HepG2 (cell line): ENCODE results near the gene CMIP. TPM values are rescaled to one million over a fixed set of nuclear protein-coding genes. Genes with fewer than 3 reads are reported as not detected.

Source experiments
- CREB1 ChIP-seq, 2 experiments: fragments of 450-650 bp in 1 of 2; IDR thresholded peaks; 2 replicates each; pipeline ENCODE4 v1.6.1; 2016 to 2017; ENCODE audit warnings: control low read depth in 1 of 2, mild to moderate bottlenecking in 1 of 2, missing compliant biosample characterization in 1 of 2, missing genetic modification characterization in 1 of 2
- FOSL2 ChIP-seq: sonication (generic); formaldehyde crosslinking; IDR thresholded peaks from 2 replicates; pipeline ENCODE4 v1.4.0; 2020; ENCODE audit warnings: missing genetic modification reagents
- KDM5A ChIP-seq: fragments of 200-600 bp; sonication (generic); IDR thresholded peaks from 2 replicates; pipeline ENCODE4 v1.7.0; 2018; ENCODE audit warnings: antibody characterized with exemption, mild to moderate bottlenecking, low read length, borderline replicate concordance
- PITX1 ChIP-seq: sonication (generic); formaldehyde crosslinking; IDR thresholded peaks from 2 replicates; pipeline ENCODE4 v1.5.1; 2020; ENCODE audit warnings: mild to moderate bottlenecking, missing genetic modification reagents
- SRSF1 ChIP-seq: fragments of 200-400 bp; formaldehyde crosslinking; optimal IDR thresholded peaks from 2 replicates; pipeline ENCODE3; 2017; ENCODE audit warnings: mild to moderate bottlenecking, low read depth, low read length, moderate library complexity
- TARDBP ChIP-seq: sonication (generic); formaldehyde crosslinking; IDR thresholded peaks from 2 replicates; pipeline ENCODE4 v1.8.0; 2022; ENCODE audit warnings: mild to moderate bottlenecking, missing genetic modification reagents
- ZFP36 ChIP-seq: fragments of 150-350 bp; IDR thresholded peaks from 2 replicates; pipeline ENCODE4 v1.6.1; 2018; ENCODE audit warnings: borderline replicate concordance, low read length, low read depth; ENCODE audit not compliant: partially characterized antibody
- ZFP90 ChIP-seq: sonication (generic); formaldehyde crosslinking; IDR thresholded peaks from 2 replicates; pipeline ENCODE4 v1.8.0; 2022; ENCODE audit warnings: missing genetic modification reagents, mild to moderate bottlenecking, inconsistent platforms, borderline replicate concordance
- ZKSCAN5 ChIP-seq: sonication (generic); formaldehyde crosslinking; IDR thresholded peaks from 2 replicates; pipeline ENCODE4 v1.5.1; 2020; ENCODE audit warnings: mild to moderate bottlenecking, missing genetic modification reagents
- ZNF24 ChIP-seq: fragments of 450-650 bp; IDR thresholded peaks from 2 replicates; pipeline ENCODE4 v1.6.1; 2017; ENCODE audit warnings: antibody characterized with exemption, mild to moderate bottlenecking
- ZNF552 ChIP-seq: sonication (generic); formaldehyde crosslinking; IDR thresholded peaks from 2 replicates; pipeline ENCODE4 v1.9.0; 2022; ENCODE audit warnings: missing genetic modification reagents, mild to moderate bottlenecking, borderline replicate concordance
- ZNF709 ChIP-seq: sonication (generic); formaldehyde crosslinking; IDR thresholded peaks from 2 replicates; pipeline ENCODE4 v1.5.0; 2020; ENCODE audit warnings: mild to moderate bottlenecking, missing genetic modification reagents
- polyA plus RNA-seq, 8 experiments: library from polyadenylated mRNA; depleted of rRNA in 3 of 8; stranded (reverse) in 7 of 8; unstranded in 1 of 8; fragments of >200 nt; fragmentation: Illumina TruSeq in 4 of 8; extraction: Trizol in 4 of 8; gene quantifications; 2 replicates each; pipeline versions ENCODE4 v1.2.1 to v1.2.3, GENCODE V29; 2011 to 2016; ENCODE audit warnings: low read depth in 4 of 8, missing spikeins in 1 of 8, mixed read lengths in 1 of 8; ENCODE audit not compliant: insufficient read depth in 1 of 8
- total RNA-seq, 5 experiments: library from RNA; depleted of rRNA; stranded (reverse); fragments of >200 nt; fragmentation: Illumina TruSeq; extraction: Trizol; gene quantifications; 2 replicates each; pipeline ENCODE4 v1.2.3, GENCODE V29; 2016; ENCODE audit warnings: low read depth in 1 of 5
- TF ChIP-seq, protein P1 (sequence below), 2 experiments: sonication (generic) in 1 of 2; formaldehyde crosslinking in 1 of 2; IDR thresholded peaks; 2 replicates each; pipeline versions ENCODE4 v1.6.1 to v1.9.0; 2014 to 2022; ENCODE audit warnings: antibody characterized with exemption in 1 of 2, borderline replicate concordance in 1 of 2, inconsistent platforms in 1 of 2, low read depth in 1 of 2, missing genetic modification reagents in 1 of 2
- TF ChIP-seq, protein P2 (sequence below): conservative IDR thresholded peaks from 2 replicates; pipeline ENCODE4 v1.6.1; 2018; ENCODE audit warnings: missing genetic modification reagents
- TF ChIP-seq, protein P3 (sequence below): sonication (generic); formaldehyde crosslinking; IDR thresholded peaks from 2 replicates; pipeline ENCODE4 v1.8.1; 2023; ENCODE audit warnings: mild to moderate bottlenecking, inconsistent platforms, moderate library complexity, missing genetic modification reagents, borderline replicate concordance
- TF ChIP-seq, protein P4 (sequence below): sonication (generic); formaldehyde crosslinking; IDR thresholded peaks from 2 replicates; pipeline ENCODE4 v1.8.1; 2023; ENCODE audit warnings: mild to moderate bottlenecking, missing genetic modification reagents
- TF ChIP-seq, protein P5 (sequence below): sonication (generic); formaldehyde crosslinking; IDR thresholded peaks from 2 replicates; pipeline ENCODE4 v1.5.0; 2020; ENCODE audit warnings: mild to moderate bottlenecking, missing genetic modification reagents

CMIP gene
- total and polyA plus RNA-seq, 2 of the 13 experiments (the other 11 are each of a cell fraction or from before 2014, with no cell fraction given) = 10.9 to 18.1 TPM

DNA sequence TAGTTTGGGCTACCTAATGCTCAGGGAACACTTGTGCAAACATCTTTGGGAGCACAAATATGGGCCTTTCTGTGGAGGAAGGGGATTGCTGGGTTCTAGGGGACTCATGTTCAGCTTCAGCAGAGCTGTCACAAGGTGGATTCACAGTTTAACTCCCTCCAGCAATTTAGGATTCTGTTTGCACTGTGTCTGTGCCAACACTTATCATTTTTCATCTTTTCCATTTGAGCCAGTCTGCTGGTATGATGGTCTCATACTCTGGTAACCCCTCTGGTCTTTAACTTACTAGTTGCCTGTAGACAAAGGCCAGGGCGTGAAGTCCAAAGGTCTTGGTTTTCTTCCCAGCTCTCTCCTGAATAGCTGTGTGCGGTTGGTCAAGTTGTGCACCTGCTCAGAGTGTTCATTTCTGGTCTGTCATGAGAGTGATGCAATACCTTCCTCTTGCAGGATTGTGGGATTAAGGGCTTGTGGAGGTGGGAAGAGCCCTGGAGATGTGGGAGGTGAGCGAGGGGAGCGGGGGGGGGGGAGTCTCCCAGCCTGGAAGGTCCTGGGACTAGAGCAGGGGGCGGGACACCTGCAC lies 152.6 kb downstream of the CMIP start (continued):
- peak; percentile 41 for TF ChIP-seq FOSL2 (CRISPR knock-in tag)
- TF ChIP-seq ZFP36 = peak; percentile 23
- TF ChIP-seq KDM5A = no peak
- no peak for TF ChIP-seq ZFP90 (CRISPR knock-in tag)
- TF ChIP-seq CREB1 (IDR thresholded peaks at IDR 0.05) = no peak
- peak; percentile 52 for TF ChIP-seq CREB1 (CRISPR knock-in tag; IDR thresholded peaks at IDR 0.05)
- 0 out of 2 replicates have a peak, but pooled peaks have one; percentile 48 for TF ChIP-seq TARDBP (CRISPR knock-in tag)
- TF ChIP-seq, protein P1, sequence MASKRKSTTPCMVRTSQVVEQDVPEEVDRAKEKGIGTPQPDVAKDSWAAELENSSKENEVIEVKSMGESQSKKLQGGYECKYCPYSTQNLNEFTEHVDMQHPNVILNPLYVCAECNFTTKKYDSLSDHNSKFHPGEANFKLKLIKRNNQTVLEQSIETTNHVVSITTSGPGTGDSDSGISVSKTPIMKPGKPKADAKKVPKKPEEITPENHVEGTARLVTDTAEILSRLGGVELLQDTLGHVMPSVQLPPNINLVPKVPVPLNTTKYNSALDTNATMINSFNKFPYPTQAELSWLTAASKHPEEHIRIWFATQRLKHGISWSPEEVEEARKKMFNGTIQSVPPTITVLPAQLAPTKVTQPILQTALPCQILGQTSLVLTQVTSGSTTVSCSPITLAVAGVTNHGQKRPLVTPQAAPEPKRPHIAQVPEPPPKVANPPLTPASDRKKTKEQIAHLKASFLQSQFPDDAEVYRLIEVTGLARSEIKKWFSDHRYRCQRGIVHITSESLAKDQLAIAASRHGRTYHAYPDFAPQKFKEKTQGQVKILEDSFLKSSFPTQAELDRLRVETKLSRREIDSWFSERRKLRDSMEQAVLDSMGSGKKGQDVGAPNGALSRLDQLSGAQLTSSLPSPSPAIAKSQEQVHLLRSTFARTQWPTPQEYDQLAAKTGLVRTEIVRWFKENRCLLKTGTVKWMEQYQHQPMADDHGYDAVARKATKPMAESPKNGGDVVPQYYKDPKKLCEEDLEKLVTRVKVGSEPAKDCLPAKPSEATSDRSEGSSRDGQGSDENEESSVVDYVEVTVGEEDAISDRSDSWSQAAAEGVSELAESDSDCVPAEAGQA (IDR thresholded peaks at IDR 0.05; ENCODE audit: low read depth) = no peak
- TF ChIP-seq, protein P1 (CRISPR knock-in tag; IDR thresholded peaks at IDR 0.05; ENCODE audit: borderline replicate concordance) = no peak
- TF ChIP-seq ZKSCAN5 (CRISPR knock-in tag) = peak; percentile 73; the same call in 1 of the 2 replicates
- TF ChIP-seq ZNF552 = no peak
- TF ChIP-seq, protein P2, sequence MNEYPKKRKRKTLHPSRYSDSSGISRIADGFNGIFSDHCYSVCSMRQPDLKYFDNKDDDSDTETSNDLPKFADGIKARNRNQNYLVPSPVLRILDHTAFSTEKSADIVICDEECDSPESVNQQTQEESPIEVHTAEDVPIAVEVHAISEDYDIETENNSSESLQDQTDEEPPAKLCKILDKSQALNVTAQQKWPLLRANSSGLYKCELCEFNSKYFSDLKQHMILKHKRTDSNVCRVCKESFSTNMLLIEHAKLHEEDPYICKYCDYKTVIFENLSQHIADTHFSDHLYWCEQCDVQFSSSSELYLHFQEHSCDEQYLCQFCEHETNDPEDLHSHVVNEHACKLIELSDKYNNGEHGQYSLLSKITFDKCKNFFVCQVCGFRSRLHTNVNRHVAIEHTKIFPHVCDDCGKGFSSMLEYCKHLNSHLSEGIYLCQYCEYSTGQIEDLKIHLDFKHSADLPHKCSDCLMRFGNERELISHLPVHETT = no peak
- TF ChIP-seq, protein P3, sequence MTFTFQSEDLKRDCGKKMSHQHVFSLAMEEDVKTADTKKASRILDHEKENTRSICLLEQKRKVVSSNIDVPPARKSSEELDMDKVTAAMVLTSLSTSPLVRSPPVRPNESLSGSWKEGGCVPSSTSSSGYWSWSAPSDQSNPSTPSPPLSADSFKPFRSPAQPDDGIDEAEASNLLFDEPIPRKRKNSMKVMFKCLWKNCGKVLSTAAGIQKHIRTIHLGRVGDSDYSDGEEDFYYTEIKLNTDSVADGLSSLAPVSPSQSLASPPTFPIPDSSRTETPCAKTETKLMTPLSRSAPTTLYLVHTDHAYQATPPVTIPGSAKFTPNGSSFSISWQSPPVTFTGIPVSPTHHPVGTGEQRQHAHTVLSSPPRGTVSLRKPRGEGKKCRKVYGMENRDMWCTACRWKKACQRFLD (CRISPR knock-in tag) = no peak
- peak; percentile 68; the same call in 1 of the 2 replicates for TF ChIP-seq PITX1
- TF ChIP-seq, protein P4, sequence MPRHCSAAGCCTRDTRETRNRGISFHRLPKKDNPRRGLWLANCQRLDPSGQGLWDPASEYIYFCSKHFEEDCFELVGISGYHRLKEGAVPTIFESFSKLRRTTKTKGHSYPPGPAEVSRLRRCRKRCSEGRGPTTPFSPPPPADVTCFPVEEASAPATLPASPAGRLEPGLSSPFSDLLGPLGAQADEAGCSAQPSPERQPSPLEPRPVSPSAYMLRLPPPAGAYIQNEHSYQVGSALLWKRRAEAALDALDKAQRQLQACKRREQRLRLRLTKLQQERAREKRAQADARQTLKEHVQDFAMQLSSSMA (CRISPR knock-in tag) = no peak
- no peak for TF ChIP-seq SRSF1
- no peak for TF ChIP-seq ZNF709 (CRISPR knock-in tag)
- TF ChIP-seq, protein P5, sequence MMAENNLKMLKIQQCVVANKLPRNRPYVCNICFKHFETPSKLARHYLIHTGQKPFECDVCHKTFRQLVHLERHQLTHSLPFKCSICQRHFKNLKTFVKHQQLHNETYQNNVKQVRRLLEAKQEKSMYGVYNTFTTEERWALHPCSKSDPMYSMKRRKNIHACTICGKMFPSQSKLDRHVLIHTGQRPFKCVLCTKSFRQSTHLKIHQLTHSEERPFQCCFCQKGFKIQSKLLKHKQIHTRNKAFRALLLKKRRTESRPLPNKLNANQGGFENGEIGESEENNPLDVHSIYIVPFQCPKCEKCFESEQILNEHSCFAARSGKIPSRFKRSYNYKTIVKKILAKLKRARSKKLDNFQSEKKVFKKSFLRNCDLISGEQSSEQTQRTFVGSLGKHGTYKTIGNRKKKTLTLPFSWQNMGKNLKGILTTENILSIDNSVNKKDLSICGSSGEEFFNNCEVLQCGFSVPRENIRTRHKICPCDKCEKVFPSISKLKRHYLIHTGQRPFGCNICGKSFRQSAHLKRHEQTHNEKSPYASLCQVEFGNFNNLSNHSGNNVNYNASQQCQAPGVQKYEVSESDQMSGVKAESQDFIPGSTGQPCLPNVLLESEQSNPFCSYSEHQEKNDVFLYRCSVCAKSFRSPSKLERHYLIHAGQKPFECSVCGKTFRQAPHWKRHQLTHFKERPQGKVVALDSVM (CRISPR knock-in tag) = no peak
- TF ChIP-seq ZNF24 = no peak
